GM21717 (cell line): ENCODE measurements around the gene FBLN2.

Experiments
- ATAC-seq: cut with Tn5 transposase; IDR thresholded peaks from one replicate; pipeline ENCODE4 v1.9.1; 2021; ENCODE audit warnings: mild to moderate bottlenecking, moderate library complexity; ENCODE audit not compliant: unreplicated experiment

Gene FBLN2

DNA sequence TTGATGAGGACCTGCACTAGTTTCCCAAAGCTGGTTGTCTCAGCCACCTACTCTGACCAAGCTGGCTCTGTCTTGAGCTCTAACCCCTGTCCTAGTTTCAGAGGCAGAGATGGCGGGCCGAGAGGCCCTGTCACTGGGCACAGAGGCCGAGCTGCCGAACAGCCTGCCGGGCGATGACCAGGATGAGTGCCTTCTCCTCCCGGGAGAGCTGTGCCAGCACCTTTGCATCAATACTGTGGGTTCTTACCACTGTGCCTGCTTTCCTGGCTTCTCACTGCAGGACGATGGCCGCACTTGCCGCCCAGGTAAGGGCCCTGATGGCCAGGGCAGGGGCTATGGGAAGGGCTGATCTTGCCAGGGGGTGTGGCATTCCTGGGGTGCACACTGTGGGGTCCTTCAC, 69.1 kb downstream of the FBLN2 start:
- no peak for ATAC-seq

DNA sequence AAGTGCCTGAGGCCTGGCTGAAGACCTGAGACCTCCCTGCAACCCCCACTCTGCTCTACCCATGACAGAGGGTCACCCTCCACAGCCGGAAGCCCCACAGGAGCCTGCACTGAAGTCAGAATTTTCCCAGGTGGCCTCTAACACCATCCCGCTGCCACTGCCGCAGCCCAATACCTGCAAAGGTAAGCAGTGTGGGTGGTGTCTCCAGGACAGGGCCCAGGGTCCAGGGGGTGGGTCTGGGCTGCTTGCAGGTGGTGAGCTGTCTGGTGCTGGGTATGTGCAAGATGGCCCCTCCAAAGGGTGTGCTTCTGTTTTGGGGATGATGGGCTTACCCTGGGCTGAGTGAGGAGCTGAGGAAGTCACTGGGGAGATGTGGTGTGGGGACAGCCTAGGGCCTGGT, 69.9 kb downstream of the FBLN2 start:
- ATAC-seq, result no peak

DNA sequence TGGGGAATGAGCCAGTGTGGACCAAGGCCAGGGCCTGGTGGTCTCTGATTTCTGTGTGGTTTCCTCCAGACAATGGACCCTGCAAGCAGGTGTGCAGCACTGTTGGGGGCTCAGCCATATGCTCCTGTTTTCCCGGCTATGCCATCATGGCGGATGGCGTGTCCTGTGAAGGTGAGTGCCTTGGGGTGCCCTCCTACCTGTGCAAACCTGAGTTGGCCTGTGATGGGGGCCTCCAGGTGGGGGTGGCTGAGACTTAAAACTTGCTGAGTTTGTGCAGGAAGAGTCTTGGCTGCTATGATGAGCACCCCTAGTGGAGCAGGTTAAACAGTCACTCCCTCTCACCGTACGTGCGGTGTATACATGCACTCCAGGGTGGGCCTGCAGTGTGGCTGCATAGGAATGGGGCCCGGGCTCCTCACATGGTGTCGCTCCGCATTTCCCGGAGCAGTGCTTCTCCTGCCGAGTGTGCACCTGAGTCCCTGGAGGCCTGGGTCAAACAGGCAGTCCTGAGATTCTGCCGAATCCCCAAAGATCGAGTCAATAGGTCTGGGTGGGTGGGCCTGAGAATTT, 70.8 kb downstream of the FBLN2 start:
- ATAC-seq, result no peak

DNA sequence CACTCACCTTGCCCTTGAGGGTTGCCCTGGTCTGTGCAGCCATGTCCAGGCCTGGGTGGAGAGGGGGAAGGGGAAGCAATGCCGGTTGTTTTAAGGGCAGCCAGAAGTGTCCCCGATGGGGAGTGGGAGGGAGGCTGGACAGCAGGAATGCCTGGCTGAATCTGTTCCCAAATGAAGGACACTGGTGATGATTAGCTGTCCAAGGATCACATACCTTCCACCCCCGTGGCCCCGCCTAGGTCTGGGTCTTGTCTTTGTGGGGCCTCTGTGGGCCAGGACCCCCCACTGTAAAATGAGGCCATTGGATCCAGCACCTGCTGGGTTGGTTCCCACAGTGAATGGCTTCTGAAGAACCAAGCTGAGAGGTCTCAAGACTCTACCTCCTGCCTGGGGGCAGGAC, 71.4 kb downstream of the FBLN2 start:
- ATAC-seq, result no peak

DNA sequence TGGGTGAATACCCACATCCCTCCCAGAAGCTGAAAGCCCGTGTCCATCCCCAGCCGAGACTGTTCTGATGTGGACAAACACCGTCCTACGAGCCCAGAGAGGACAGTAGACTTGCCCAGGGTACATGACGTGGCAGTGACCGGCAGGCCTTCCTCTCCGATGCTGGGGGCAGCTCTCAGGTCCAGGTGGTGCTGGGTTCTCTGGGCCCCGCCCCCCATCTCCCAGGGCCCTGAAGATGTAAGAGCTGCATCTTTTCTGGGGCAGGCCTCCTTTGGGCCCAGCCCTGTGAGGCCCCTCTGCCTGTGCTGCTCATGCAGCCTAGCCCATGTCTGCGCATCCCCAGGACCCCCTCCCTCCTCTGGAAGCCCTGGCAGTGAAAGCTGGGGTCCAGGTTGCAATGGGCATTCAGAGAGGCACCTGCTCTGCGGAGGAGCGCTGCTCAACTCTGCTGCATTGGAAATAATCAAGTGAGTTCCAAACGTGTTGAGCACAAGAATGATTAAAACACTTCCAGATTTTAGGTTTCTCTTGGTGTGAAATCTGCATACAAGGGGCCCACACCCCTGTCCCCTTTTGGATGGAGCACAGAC, 71.9 kb downstream of the FBLN2 start:
- no peak for ATAC-seq

DNA sequence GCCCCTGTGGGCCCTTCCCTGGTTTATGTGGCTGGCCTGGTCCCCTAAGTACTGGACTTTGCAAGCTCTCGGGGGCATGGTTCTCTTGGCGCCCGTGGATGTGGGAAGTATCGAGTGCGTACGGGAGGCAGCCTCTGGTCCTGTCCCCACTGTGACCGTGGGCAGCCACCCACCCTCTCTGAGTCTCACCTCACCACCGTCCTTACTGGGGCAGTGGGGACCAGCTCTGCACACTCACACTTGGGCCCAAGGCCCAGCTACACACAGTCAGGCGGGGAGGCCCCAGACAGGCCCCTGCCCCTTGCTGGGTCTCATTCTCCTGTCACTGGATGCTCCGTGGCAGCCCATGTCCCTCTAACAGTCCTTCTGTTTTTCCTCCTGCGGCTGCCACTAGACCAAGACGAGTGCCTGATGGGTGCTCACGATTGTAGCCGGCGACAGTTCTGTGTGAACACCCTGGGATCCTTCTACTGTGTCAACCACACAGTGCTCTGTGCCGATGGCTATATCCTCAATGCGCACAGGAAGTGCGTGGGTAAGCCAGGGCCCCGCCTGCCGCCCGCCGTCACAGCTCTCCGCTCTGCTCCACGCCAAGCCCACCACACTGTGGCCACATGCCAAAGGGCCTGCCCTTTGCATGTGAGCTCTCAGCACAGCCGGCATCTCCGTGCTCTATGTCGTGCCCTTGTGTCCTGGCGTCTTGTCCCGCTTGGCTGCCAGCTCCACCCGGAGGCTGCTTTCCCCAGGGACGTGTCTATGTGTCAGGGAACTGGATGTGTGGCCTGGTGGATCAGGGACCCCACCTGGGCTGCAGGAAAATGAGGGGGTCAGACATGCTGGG, 72.7 kb downstream of the FBLN2 start:
- no peak for ATAC-seq

DNA sequence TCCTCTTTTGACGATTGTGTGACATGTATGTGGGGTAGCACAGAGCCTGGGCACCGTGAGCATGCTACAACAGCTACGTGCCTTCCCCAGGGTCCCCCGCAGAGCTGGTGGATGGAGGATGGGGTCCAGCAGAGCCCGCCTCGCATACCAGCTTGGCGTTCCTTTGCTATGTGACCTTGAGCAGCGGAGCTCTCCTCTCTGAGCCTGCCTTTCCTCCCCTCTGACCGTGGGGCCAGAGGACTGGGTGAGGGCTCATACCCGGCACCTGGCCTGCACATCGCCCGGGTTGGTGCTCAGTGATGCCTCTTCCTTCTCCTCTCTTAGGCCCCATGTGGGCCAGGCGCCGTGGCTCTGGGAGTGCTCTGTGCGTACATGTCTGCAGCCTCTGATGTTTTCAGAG, 73.4 kb downstream of the FBLN2 start:
- ATAC-seq, result no peak

DNA sequence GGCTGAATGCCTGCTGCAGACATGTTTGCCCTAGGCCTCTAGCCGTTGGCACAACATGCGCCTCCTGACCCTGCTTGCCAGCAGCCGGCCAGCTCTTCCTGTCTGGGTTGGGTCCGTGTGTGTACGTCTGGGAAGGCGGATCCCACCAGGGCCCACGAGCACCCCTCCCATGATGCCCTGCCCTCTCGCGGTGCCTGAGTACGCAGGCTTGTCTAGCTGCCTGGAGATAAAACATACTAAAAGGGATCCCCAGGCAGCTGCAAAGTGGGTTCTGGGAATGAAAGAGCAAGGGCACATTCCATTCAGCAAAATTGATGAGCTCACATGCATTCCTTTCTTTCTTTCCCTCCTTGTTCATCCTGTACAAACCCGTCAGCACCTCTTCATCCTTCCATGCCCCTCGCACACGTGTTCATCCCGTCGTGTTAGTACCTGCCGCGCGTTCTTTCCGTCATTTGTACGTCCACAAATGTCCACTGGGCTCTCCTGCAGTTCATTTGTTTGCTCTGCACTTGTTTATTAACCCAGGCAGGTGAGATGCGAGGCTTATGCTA, 74.3 kb downstream of the FBLN2 start:
- no peak for ATAC-seq

DNA sequence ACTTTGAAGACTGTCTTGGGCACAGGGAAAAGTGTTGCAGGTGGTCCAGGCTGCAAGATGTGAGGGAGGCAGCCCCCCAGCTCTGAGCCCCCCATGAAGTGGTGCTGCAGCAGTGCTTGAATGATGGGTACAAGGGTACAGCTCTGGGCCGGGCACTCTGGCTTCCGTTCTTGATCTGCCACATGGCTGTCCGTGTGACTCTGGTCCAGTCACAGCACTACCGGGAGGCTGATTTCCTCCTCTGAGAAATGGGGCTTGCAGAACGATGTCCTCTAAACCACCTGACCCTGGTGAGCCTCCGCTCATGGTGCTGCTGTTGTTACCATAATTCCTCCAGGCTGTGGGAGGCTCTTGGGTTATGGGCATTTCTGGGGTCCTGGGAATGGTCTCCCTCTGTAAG, 75.1 kb downstream of the FBLN2 start:
- ATAC-seq, result no peak

DNA sequence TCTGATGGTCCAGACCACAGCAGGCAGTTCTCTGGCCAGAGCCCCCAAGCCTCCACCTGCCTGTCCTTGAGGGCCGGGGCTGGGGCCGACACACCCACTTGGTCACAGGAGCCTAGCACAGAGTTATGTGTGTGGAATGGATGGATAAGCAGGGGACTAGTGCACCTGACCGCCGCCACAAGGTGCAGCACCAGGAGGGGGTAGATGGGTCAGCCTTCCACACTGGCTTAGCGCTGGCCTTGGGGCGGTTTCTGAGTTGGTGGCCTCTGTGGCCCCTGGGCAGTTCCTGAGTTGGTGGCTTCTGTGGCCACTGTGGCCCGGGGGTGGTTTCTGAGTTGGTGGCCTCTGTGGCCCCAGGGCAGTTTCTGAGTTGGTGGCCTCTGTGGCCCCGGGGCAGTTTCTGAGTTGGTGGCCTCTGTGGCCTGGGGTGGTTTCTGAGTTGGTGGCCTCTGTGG, 75.8 kb downstream of the FBLN2 start:
- ATAC-seq, result no peak

DNA sequence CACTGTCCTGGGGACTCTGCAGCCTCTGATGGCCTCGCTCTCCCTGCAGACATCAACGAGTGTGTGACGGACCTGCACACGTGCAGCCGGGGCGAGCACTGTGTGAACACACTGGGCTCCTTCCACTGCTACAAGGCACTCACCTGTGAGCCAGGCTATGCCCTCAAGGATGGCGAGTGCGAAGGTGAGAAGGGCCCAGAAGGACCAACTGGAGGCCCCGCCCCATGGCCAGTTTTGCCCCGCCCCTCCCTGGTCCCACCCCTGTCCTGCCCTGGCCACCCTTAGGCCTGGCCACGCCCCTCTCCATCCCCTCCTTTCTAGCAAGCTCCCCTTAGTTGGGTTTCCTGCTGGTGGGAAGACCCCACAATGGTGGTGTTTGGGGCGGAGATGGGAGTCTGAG, 77.5 kb downstream of the FBLN2 start:
- ATAC-seq, result no peak

DNA sequence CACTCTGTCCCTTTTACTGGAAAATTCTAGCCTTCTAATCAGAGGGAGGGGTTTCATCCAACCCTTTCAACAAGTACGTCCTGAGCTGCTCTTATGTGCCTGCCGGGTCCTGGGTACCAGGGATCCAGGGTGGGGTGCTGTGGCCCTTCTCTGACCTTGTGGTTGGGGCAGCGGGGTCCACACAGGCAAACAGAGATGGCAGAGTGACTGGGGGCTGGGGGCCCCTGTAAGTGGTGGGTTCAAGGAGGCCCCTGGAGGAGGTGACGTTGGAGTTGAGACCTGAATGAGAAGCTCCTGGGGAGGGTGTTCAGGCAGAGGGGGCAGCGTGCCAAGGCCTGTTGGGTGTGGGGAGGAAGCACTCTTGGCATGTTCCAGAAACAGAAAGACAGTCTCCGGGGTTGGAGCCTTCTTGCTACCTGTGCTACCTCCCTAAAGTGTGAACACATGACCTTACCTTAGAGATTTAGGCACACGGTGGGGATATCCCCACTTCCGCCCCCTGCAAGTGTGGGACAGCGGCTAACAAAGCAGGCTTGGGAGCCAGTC, 78.1 kb downstream of the FBLN2 start:
- ATAC-seq, result no peak

DNA sequence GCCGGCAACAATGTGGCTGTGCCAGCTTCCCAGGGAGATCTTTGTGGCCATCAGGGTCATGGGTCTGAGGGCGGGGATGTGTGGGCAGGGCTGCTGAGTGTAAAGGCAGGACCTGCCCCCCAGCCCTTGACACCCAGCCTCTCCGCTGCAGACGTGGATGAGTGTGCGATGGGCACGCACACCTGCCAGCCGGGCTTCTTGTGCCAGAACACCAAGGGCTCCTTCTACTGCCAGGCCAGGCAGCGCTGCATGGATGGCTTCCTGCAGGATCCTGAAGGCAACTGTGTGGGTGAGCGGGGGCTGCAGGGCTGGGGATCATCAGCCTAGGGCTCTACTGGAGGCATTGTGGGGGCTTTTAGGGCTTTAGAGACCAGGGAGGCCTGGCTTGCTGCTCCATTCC, 78.8 kb downstream of the FBLN2 start:
- ATAC-seq, result no peak

DNA sequence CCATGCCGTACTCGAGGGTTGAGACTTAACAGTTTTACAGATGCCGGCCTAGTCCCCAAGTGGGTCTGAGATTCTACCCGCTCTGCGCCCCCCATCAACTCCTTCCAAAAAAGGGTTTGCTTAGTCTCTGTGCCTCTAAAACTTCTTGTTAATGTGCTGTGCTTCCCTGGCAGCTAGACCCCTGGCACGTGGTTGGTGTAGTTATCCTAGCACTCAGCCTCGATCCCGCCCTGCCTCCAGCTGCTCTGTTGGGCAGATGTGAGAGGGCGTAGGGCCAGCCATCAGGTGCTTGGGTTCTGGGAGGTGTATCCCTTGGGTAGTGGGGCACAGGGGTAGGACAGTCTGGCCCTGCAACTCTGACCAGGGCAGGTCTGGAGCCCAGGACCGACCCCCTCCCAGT, 79.5 kb downstream of the FBLN2 start:
- ATAC-seq, result no peak

DNA sequence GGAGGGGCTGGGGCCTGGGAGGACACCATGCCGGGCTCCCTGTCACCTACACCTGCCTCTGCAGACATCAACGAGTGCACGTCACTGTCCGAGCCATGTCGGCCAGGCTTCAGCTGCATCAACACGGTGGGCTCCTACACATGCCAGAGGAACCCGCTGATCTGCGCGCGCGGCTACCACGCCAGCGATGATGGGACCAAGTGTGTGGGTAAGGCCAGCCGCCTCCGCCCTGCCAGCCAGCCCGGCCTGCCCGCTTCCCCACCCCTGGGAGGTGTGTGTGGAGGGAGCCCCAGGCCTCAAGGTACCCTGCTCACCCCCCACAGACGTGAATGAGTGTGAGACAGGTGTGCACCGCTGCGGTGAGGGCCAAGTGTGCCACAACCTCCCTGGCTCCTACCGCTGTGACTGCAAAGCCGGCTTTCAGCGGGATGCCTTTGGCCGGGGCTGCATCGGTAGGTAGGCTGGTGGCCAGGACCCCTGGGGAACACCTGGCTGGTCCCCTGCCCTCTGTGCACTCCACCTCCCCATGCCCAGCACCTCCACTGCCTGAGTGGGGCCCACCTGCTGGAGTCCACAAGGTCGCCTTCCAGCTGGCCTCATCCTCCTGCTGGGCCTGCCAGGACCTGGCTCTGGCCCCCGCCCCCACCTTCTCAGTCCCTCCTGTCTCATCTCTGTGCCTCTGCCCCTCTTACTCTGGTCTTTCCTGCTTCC, 80.1 kb downstream of the FBLN2 start:
- ATAC-seq, result no peak

DNA sequence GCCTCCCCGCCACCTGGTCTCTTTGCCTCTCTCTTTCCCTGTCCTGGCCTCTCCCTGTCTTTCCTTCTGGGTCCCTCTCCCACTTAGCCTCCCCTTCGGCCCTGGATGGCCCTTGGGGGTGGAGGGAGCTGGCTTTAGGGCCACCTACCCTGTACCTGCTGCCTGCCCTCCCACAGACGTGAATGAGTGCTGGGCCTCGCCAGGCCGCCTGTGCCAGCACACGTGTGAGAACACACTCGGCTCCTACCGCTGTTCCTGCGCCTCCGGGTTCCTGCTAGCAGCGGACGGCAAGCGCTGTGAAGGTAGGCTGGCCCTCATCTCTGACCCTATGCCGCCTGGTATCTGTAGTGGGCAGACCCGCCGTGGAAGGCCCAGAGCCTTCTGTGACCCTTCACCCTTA, 80.7 kb downstream of the FBLN2 start:
- no peak for ATAC-seq

DNA sequence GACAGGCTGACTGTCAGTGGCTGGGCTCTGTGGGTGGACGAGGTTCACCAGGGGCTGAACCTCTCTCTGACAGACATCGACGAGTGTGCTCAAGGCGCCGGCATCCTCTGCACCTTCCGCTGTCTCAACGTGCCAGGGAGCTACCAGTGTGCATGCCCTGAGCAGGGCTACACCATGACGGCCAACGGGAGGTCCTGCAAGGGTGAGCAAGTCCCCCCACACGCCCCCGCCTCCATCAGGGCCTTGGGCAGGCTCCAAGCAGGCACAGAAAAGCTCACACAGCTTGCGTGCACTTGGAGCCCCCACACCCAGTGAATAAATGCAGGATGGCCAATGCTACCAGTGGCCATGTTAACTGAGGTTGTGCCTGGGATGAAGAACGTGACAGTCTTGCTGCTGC, 82.3 kb downstream of the FBLN2 start:
- ATAC-seq, result no peak

DNA sequence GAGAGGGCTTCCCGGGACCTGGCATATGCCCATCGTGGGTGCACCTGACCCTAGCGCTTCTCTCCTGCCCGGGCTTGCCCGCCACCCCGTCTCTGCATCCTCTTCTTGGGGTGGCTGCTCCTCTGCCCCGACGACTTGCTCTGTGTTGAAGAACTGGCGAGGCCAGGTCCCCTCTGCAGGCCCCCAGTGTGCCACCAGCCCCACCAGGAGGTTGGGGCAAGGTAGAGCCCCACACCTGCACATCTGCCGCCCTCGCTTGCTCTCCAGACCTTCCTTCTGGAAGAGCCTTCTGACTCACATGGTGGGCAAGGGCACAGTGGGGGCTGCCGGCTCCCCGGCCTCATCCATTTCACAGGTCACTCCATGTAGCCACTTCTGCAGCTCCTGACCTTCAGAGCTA, 84.3 kb downstream of the FBLN2 start:
- ATAC-seq, result no peak

DNA sequence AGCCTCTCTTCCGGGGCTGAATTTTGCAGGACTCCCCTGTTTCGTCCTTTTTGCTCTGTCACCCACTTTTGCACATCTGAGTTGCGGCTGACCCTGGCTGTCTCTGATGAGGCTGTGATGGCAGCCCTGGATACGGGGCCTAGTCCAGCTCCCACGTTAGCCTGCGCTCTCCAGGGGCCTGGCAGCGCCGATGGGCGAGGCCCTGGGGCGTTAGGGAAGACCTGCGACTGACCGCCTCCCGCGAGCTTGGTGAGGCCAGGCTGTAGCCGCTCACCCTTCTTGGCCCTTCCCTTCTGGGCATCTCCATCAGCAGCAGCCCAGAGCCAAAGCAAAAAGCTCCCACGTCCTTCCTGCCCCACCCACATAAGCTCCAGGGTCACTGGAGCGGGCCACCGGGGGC, 85.2 kb downstream of the FBLN2 start:
- no peak for ATAC-seq

DNA sequence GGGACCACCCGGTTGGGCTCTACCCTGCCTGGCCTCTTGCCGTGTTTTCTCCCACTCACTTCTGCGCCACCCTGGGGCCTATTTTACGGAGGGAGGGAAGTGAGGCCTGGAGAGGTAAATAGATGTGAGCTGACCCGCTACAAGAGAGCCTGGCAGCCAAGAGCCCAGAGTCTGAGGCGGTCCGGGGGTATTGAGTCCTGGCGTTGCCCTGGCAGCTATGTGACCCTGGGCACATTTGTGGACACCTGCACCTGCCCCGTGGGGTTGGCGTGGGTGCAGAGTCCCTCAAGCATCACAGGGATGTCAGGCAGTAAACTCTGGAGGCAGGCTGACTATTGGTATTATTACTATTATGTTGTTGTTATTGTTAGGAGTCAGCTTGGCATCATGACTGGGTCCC, 85.7 kb downstream of the FBLN2 start:
- no peak for ATAC-seq

DNA sequence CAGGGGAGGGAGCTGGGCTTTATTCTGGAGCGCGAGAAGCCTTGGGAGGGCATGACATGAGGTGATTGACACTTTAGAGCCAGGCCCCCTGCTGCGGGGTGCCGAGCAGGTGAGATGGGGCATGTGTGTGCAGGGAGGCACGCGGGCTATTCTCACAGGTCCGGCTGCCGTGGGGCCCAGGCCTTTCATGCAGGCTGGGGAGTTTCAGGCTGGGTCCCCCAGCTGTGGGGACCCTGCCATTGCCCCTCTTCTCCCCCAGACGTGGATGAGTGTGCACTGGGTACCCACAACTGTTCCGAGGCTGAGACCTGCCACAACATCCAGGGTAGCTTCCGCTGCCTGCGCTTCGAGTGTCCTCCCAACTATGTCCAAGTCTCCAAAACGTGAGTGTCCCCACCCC, 87.3 kb downstream of the FBLN2 start:
- no peak for ATAC-seq
